Measurements from ENCODE around the gene AAR2.

DNA sequence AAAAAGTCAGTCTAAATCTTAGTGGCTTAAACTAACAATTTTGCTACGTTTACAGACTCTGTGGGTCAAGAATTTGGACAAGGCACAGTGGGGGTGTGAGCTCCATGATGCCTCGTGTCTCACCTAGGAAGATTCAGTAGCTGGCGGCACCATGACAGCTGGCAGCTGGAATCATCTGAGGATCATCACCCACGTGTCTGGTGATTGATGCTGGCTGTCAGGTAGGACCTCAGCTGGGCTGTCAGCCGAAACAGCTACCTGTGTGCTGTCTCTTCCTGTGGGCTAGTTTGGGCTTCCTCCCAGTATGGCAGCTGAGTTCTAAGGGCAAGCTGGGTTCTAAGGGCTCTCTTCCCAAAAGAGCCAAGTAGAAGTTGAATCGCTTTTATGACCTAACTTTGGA lies 43.5 kb downstream of the AAR2 start:
- TF ChIP-seq RXRA (IDR thresholded peaks at IDR 0.05) = no peak
- no peak for TF ChIP-seq RAD21 (IDR thresholded peaks at IDR 0.05)
- TF ChIP-seq YY1 (IDR thresholded peaks at IDR 0.05) = no peak
- TF ChIP-seq, protein P1, sequence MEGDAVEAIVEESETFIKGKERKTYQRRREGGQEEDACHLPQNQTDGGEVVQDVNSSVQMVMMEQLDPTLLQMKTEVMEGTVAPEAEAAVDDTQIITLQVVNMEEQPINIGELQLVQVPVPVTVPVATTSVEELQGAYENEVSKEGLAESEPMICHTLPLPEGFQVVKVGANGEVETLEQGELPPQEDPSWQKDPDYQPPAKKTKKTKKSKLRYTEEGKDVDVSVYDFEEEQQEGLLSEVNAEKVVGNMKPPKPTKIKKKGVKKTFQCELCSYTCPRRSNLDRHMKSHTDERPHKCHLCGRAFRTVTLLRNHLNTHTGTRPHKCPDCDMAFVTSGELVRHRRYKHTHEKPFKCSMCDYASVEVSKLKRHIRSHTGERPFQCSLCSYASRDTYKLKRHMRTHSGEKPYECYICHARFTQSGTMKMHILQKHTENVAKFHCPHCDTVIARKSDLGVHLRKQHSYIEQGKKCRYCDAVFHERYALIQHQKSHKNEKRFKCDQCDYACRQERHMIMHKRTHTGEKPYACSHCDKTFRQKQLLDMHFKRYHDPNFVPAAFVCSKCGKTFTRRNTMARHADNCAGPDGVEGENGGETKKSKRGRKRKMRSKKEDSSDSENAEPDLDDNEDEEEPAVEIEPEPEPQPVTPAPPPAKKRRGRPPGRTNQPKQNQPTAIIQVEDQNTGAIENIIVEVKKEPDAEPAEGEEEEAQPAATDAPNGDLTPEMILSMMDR (IDR thresholded peaks at IDR 0.05; ENCODE audit: low read depth, low read length, missing input control) = no peak
- TF ChIP-seq EGR1 (IDR thresholded peaks at IDR 0.05; ENCODE audit: low read depth in 2 of 2) = no peak
- no peak for TF ChIP-seq TAF1 (conservative IDR thresholded peaks at IDR 0.05)
- TF ChIP-seq, protein P2, sequence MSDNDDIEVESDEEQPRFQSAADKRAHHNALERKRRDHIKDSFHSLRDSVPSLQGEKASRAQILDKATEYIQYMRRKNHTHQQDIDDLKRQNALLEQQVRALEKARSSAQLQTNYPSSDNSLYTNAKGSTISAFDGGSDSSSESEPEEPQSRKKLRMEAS (IDR thresholded peaks at IDR 0.05) = no peak
- TF ChIP-seq JUND (IDR thresholded peaks at IDR 0.05) = no peak
